ENCODE measurements around the gene RBBP6.

Gene RBBP6

GRCh38 chr16:24523569-24523968 is 15.8 kb upstream of the RBBP6 start:
- no peak overlapping the region for H3K4me3 ChIP-seq (ENCODE audit: low read depth, low read length)
- DNase-seq (ENCODE audit: low read depth): no peak

- DNase-seq (ENCODE audit: low read depth): no peak
- H3K4me3 ChIP-seq (ENCODE audit: low read depth, low read length): no peak overlapping the region
These were observed 14.3 kb upstream of the RBBP6 start for GRCh38 chr16:24524855-24525677.

GRCh38 chr16:24525970-24526559 is 13.3 kb upstream of the RBBP6 start:
- no peak for DNase-seq (ENCODE audit: low read depth)
- H3K4me3 ChIP-seq (ENCODE audit: low read depth, low read length): no peak overlapping the region

- DNase-seq (ENCODE audit: low read depth): no peak
- H3K4me3 ChIP-seq (ENCODE audit: low read depth, low read length): no peak overlapping the region
These were observed 12.5 kb upstream of the RBBP6 start for GRCh38 chr16:24526701-24527495.

- no peak overlapping the region for H3K4me3 ChIP-seq (ENCODE audit: low read depth, low read length)
- DNase-seq (ENCODE audit: low read depth): no peak
These were observed 8.2 kb upstream of the RBBP6 start for GRCh38 chr16:24531166-24531565.

GRCh38 chr16:24534620-24535019 is 4.7 kb upstream of the RBBP6 start:
- H3K4me3 ChIP-seq (ENCODE audit: low read depth, low read length): no peak overlapping the region
- DNase-seq (ENCODE audit: low read depth): no peak

- no peak for DNase-seq (ENCODE audit: low read depth)
- H3K4me3 ChIP-seq (ENCODE audit: low read depth, low read length): no peak overlapping the region
These were observed 3.5 kb upstream of the RBBP6 start for GRCh38 chr16:24535827-24536226.

- no peak overlapping the region for H3K4me3 ChIP-seq (ENCODE audit: low read depth, low read length)
These were observed 2.7 kb upstream of the RBBP6 start for GRCh38 chr16:24536671-24537070.

GRCh38 chr16:24537474-24538337 is 1.7 kb upstream of the RBBP6 start:
- no peak for DNase-seq (ENCODE audit: low read depth)
- no peak overlapping the region for H3K4me3 ChIP-seq (ENCODE audit: low read depth, low read length)

More at GRCh38 chr16:24536671-24537070, 2.7 kb upstream of the RBBP6 start:
- no peak for DNase-seq (ENCODE audit: low read depth)

GRCh38 chr16:24538756-24539294 is 541 bp upstream of the RBBP6 start:
- DNase-seq (ENCODE audit: low read depth): no peak
- H3K4me3 ChIP-seq (ENCODE audit: low read depth, low read length): peak overlapping the region; percentile 89

- no peak for DNase-seq (ENCODE audit: low read depth)
- H3K4me3 ChIP-seq (ENCODE audit: low read depth, low read length): peak overlapping the region; percentile 89
These were observed 660 bp downstream of the RBBP6 start for GRCh38 chr16:24539850-24540601.

- DNase-seq (ENCODE audit: low read depth): no peak
- peak overlapping the region; percentile 89 for H3K4me3 ChIP-seq (ENCODE audit: low read depth, low read length)
These were observed 1.3 kb downstream of the RBBP6 start for GRCh38 chr16:24540602-24541210.

GRCh38 chr16:24541233-24541933 is 2.0 kb downstream of the RBBP6 start:
- peak overlapping the region; percentile 89 for H3K4me3 ChIP-seq (ENCODE audit: low read depth, low read length)
- DNase-seq (ENCODE audit: low read depth): no peak

- no peak overlapping the region for H3K4me3 ChIP-seq (ENCODE audit: low read depth, low read length)
- no peak for DNase-seq (ENCODE audit: low read depth)
These were observed 4.6 kb downstream of the RBBP6 start for GRCh38 chr16:24543949-24544348.

GRCh38 chr16:24544640-24545039 is 5.3 kb downstream of the RBBP6 start:
- no peak overlapping the region for H3K4me3 ChIP-seq (ENCODE audit: low read depth, low read length)
- no peak for DNase-seq (ENCODE audit: low read depth)

- no peak for DNase-seq (ENCODE audit: low read depth)
- no peak overlapping the region for H3K4me3 ChIP-seq (ENCODE audit: low read depth, low read length)
These were observed 10.9 kb downstream of the RBBP6 start for GRCh38 chr16:24550295-24550694.

- H3K4me3 ChIP-seq (ENCODE audit: low read depth, low read length): no peak overlapping the region
- no peak for DNase-seq (ENCODE audit: low read depth)
These were observed 13.4 kb downstream of the RBBP6 start for GRCh38 chr16:24552705-24553246.
